HL-60 (cell line): ENCODE results near the gene VPS51.

Source experiments
- GABPA ChIP-seq: IDR thresholded peaks from 2 replicates; pipeline ENCODE4 v1.6.1; 2012; ENCODE audit warnings: low read depth
- POLR2AphosphoS5 ChIP-seq: IDR thresholded peaks from 2 replicates; pipeline ENCODE4 v1.6.1; 2012; ENCODE audit warnings: low read depth
- REST ChIP-seq: IDR thresholded peaks from 2 replicates; pipeline ENCODE4 v1.6.1; 2012; ENCODE audit warnings: low read depth; ENCODE audit not compliant: insufficient replicate concordance
- SPI1 ChIP-seq: IDR thresholded peaks from 2 replicates; pipeline ENCODE4 v1.6.1; 2012; ENCODE audit warnings: low read depth, mild to moderate bottlenecking, borderline replicate concordance
- TF ChIP-seq, protein P1 (sequence below): IDR thresholded peaks from one replicate; pipeline ENCODE4 v1.5.1; 2011; ENCODE audit warnings: low read length, control low read depth, inconsistent platforms; ENCODE audit not compliant: insufficient read depth

DNA sequence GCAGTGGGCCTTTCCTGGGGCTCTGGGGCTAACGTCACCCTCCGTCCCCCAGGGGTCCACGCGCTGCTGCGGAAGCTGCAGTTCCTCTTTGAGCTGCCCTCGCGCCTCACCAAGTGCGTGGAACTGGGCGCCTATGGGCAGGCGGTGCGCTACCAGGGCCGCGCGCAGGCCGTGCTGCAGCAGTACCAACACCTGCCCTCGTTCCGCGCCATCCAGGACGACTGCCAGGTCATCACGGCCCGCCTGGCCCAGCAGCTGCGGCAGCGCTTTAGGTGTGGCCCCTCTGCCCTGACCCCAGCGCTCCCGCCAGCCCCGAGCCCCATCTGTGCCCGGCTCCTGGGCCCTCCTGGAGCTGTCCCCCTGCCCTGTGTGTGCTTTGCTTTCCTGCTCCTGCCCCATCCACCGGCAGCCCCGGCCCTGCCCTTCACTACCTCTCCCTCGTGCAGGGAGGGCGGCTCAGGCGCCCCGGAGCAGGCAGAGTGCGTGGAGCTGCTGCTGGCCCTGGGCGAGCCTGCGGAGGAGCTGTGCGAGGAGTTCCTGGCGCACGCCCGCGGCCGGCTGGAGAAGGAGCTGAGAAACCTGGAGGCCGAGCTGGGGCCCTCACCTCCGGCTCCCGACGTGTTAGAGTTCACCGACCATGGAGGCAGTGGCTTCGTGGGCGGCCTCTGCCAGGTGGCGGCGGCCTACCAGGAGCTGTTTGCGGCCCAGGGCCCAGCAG is 11.9 kb downstream of the VPS51 start:
- TF ChIP-seq, protein P1, sequence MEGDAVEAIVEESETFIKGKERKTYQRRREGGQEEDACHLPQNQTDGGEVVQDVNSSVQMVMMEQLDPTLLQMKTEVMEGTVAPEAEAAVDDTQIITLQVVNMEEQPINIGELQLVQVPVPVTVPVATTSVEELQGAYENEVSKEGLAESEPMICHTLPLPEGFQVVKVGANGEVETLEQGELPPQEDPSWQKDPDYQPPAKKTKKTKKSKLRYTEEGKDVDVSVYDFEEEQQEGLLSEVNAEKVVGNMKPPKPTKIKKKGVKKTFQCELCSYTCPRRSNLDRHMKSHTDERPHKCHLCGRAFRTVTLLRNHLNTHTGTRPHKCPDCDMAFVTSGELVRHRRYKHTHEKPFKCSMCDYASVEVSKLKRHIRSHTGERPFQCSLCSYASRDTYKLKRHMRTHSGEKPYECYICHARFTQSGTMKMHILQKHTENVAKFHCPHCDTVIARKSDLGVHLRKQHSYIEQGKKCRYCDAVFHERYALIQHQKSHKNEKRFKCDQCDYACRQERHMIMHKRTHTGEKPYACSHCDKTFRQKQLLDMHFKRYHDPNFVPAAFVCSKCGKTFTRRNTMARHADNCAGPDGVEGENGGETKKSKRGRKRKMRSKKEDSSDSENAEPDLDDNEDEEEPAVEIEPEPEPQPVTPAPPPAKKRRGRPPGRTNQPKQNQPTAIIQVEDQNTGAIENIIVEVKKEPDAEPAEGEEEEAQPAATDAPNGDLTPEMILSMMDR: no peak
- TF ChIP-seq REST: no peak
- no peak for TF ChIP-seq POLR2AphosphoS5
- no peak for TF ChIP-seq SPI1
- no peak for TF ChIP-seq GABPA
